ENCODE results near the gene FOXK1.

DNA sequence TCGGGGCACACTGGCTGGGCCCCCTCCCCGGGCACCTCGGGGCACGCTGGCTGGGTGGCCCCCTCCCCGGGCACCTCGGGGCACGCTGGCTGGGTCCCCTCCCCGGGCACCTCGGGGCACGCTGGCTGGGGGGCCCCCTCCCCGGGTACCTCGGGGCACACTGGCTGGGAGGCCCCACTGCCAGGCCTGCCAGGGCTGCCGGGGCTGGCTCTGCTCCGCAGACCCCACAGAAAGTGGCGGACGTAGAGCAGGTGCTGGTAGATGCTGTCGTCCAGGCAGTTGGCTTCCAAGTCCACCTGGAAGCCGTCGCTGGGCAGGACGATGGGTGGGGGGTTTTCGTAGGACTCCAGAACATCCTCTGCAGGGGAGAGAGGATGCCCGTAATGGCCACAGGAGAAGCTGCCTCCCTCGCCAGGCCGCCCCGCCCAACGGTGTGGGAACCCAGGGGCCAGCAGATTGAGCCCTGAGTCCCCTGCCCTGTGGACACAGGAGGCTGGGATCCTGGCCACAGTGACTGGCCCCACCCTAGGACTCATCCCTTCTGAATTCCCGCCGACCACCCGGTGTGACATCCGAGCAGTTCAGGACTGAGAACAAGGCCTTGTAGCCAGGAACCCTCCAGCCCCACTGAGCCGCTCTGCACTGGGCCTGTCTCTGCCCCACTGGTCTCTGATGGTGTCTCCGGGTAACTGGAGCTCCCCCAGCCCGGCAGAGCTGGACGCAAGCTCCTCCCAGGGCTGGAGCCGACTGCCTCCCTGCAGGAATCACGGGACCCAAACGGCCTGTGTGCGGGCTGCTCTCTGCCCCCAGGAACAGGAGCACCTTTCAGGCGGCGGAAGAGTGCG is 121.5 kb downstream of the FOXK1 start:
- TF ChIP-seq, protein P1, sequence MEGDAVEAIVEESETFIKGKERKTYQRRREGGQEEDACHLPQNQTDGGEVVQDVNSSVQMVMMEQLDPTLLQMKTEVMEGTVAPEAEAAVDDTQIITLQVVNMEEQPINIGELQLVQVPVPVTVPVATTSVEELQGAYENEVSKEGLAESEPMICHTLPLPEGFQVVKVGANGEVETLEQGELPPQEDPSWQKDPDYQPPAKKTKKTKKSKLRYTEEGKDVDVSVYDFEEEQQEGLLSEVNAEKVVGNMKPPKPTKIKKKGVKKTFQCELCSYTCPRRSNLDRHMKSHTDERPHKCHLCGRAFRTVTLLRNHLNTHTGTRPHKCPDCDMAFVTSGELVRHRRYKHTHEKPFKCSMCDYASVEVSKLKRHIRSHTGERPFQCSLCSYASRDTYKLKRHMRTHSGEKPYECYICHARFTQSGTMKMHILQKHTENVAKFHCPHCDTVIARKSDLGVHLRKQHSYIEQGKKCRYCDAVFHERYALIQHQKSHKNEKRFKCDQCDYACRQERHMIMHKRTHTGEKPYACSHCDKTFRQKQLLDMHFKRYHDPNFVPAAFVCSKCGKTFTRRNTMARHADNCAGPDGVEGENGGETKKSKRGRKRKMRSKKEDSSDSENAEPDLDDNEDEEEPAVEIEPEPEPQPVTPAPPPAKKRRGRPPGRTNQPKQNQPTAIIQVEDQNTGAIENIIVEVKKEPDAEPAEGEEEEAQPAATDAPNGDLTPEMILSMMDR (IDR thresholded peaks at IDR 0.05), result no peak
- no peak for TF ChIP-seq POLR2A (IDR thresholded peaks at IDR 0.05)
- no peak for TF ChIP-seq POLR2AphosphoS5 (IDR thresholded peaks at IDR 0.05)

Data from transverse colon (tissue), 4 donors.